Stimulated activated CD4-positive, alpha-beta T cell treated with anti-CD3 and anti-CD28 coated beads, TNF-alpha, amount 100 ng/mL, for 24 hours (primary cell): Measurements from ENCODE around the gene FHOD3.
A peak's percentile ranks its signal among the peaks of the same experiment; 100 is the strongest.

Experiments used
- DNase-seq, 3 experiments: peaks; one replicate each; pipeline ENCODE4 v3.0.0-alpha.2; 2020; ENCODE audit warnings: low read depth in 3 of 3

Gene FHOD3

DNA sequence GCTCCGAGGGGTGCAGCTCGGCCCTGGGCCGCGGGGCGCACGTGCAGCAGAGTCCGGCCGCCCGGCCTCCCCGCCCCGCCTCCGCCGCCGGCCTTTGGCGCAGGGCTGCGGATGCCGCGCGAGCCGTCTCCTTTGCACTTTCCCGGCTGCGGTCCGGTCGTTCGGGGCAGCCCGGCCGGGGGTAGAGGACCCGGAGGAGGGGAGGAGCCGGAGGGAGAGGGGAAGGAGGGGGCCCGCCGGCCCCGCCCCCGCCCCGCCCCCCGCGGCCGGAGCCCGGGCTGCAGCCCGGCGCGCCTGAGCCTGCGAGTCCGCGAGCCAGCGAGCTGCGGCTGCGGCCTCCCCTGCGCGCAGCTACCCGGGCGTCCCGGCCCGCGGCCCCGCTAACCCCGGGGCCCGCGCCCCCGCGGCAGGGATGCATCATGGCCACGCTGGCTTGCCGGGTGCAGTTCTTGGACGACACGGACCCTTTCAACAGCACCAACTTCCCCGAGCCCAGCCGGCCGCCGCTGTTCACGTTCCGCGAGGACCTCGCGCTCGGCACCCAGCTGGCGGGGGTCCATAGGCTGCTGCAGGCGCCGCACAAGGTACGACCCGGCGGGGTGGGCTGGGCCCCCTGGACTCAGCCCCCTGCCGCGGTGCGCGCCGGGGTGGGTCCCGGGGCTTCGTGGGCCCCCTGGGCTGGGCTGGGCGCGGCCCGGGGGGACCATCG lies at the start of gene FHOD3:
FHOD3 (plus strand) TSS at position 297 of the 709 bp plus-strand sequence; CDS start at position 420, 123 bp downstream.
- no peak for DNase-seq

DNA sequence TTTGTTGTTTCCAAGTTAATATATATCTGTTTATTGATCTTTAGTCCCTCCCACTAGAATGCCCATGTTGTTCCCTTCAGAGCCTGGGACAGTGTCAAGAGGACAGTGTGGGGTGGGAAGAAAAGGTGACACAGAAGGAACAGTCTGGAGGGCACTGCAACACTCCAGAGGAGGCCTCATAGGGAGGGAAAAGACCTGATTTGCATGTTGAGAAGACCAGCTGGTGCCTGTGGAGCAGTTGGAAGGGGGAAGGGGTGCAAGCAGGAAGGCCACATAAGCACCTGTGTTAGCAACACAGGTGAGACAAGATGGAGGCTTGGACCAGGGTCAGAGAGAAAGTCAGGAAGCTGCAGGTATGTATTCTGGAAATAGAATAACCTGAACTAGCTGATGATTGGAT lies 48.1 kb upstream of the FHOD3 start:
- no peak for DNase-seq

DNA sequence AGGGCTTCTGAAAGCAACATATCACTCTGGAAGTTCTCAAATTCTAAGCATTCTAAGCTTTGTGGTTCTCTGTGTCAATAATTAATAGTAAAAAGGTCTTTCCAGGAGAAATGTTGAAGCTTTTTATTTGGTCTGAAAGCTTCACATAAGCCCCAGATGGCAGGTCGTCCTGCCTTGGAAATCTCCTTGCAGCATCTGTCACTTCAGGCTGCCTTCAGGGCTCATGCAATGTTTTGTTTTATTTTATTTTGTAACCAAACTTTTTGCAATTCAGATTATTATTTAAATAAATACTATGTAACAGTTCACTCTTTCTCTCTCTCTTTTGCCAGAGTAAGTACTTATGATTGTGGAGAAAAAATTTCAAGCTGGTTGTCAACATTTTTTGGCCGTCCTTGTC lies 46.7 kb upstream of the FHOD3 start:
- no peak for DNase-seq

DNA sequence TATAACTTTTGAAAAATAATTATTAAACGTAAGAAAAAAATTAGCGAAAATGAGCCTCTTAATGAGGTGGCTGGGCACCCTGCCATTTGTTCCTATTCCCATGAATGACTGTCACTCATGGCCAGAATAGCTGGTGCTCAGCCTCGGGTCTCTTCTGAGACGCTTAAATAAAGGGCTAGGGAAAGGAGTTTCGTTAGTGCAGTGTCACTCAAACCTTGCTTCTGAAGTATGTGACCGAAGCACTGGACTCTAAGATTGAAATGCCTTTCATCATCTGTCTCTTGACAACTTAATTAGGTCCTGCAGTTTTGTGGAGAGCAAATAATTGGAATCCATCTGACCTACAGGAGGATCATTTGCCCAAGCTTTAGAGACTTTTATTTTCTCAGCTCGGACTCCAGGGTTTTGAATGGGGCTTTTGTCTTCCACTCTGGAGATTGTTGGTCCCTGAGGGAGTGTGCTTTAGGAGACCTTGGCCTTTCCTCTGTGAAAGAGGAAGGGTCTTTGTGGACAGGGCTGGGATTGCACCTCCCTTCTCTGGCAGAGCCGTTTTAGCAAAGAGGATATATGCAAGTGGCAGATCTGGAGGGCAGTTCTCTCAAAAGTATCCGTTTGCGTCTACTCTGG lies 42.3 kb upstream of the FHOD3 start:
- no peak for DNase-seq

DNA sequence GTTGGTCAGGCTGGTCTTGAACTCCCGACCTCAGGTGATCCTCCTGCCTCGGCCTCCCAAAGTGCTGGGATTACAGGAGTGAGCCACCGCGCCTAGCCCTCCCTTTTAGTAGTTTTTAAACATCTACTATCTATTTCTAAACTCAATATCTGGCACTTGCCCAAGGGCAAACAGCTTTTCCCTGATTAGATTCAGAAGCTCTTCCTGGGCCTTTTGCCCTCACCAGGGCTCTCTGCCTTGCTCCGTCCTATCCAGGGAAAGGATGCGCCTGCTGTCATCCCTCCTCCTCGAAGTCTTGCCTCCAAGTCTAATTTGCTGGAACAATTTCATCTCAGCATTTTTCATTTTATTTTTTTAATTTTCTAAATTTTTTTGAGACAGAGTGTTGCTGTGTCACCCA lies 41.4 kb upstream of the FHOD3 start:
- no peak for DNase-seq

DNA sequence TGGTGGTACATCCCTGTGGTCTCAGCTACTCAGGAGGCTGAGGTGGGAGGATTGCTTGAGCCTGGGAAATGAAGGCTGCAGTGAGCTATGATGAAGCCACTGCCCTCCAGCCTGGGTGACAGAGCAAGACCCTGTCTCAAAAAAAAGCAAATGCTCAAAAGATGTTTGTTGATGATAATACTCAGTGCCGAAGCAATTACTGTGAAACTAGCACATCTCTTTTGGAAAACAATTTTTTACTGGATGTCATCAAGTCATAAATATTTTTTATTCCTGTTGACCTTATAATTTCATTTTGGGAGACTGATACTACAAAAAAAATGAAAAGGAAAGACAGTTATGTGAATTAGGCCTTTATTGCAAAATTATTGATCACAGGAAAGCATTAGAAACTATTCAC lies 34.5 kb upstream of the FHOD3 start:
- DNase-seq, result no peak

DNA sequence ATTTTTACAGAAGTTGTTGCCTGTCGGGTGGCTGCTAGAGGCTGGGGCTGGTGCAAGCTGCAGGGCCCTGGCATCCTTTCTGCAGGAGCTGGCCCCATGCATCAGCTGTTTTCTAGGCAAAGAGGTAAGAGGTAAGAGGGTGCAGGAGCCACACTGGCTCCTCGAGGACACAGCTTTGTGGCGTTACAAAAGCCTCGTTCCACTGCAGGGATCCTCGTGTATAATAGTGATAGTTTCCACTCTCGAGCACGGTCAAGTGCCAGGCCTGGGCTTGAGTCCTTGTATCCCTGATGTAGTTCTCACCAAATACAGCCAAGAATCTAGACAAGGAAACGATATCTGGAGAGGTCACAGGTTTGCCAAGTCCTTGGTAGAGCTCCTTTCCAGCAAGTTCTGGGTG lies 33.2 kb upstream of the FHOD3 start:
- DNase-seq, result no peak

DNA sequence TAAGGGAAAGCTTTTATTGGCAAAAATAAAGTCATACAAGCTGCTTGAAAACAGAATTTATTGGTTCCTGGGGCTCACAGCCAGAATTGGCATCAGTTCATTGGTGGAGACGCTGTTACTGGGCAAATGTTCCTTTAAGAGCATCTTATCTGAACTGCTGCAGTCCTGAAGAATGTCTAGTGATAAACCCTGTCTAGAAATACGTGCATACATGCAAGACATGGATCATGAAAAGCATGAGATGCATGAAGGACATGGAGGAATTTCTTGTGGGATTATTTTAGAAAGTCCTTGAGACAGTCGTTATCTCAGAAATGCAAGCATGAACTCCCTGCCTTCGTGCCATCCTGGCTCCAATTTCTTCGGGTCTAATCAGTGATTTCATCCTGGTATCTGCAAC lies 32.5 kb upstream of the FHOD3 start:
- no peak for DNase-seq

DNA sequence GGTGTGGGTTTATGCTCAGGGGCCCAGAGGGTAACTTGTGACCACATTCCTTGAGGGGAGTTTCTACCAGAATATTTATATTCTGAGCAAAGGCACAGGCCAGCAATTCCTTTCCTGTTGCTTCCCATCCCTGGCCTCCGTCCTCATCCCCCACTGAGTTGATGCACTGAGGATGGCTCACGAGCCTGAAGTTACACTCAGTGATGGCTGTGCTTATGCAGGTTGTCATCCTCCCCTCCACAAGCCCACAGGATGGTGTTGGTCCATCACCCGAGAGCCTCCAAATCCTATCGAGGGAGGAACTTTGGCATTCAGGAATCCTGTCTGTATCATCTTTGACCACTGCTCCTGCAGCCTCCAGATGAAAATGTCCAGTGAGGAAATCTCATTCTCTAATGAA lies 28.4 kb upstream of the FHOD3 start:
- no peak for DNase-seq

DNA sequence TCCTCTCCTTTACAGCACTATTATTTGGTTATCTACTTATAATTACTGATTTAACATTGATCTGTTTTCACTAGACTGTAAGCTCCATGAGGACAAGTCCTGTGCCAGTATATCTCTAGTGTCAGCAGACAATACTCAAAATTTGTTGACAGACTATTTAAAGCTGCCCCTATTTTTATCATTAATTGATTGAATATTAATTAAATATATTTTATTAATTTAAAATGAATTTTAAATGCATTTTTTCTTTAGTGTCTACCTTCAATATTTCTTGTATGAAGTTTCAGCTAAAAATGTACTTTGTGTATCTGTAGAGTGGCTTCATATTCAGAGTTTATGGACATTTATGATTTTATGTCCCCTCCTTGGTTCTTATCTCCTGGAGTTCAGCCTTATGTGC lies 26.4 kb upstream of the FHOD3 start:
- no peak for DNase-seq

DNA sequence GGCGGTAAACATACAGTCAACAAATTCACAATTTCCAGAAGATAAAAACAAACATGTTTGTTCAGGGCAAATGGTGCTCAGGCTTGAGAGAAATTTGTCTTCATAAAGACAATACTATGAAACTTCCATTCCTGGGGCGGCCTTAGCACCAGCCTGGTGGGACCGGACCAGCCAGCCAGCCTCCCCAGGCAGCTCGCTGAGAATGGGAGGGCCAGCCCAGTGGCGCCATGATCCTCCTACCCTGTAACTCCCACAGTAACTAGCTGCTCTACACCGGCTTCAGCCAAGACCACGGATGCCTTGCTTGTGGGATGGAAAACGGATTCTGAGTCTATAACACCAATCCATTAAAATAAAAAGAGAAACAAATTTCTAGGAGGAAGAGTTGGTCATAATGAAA lies 24.2 kb upstream of the FHOD3 start:
- no peak for DNase-seq

DNA sequence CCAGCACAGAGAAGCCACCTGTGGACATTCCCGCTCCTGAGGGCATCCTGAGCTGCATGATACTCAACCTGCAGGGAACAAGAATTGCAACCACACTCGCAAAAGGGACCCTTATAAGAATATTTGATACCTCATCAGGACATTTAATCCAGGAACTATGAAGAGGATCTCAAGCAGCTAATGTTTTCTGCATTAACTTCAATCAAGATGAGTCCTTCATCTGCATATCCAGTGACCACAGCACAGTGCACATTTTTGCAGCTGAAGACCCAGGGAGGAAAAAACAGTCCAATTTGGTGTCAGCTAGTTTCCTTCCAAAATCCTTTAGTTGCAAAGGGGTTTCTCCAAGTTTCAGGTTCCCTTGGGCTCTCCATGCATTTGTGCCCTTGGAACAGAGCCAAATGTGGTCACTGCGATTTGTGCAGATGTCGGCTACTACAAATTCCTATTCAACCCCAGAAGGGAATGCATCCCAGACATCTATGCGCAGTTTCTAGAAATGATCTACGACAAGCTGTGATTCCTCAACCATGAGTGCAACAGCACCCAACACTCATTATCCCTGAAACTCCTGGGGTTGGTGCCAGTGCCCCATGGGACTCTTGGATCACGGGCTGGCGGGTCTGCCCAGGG lies 23.3 kb upstream of the FHOD3 start:
- no peak for DNase-seq

DNA sequence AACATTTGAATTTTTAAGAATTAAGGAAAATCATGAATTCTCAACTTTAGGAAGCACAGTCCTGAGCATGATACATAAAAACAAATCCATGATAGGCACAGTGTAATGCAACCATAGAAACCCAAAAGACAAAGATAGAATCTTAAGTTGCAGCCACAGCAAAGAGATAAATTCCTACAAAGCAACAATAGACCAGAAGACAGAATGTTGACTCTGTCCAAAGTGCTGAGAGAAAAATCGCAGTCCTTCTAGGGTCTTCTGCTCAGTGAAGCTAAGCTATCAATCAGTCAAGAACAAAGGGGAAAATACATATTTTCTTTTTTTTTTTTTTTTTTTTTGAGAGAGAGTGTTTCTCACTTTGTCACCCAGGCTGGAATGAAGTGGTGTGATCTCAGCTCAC lies 22.0 kb upstream of the FHOD3 start:
- no peak for DNase-seq

DNA sequence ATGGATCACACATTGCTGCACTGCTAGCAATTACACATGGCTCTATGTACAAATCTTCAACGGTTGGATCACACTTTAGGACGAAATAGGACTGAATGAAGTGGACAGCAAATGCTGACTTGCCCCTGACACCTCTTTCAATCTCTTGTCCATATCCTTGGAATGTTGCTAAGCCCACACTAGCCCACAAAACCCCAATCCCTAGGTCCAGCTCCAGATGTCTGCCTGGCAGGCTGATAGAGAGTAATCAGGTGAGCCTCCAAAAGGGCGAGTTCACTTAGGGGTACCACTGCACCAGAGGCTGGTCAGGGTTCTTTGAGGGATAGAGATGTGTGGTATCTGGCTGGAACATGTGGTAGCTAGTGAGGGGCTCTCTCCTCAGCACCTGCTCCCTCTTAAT lies 18.5 kb upstream of the FHOD3 start:
- no peak for DNase-seq

DNA sequence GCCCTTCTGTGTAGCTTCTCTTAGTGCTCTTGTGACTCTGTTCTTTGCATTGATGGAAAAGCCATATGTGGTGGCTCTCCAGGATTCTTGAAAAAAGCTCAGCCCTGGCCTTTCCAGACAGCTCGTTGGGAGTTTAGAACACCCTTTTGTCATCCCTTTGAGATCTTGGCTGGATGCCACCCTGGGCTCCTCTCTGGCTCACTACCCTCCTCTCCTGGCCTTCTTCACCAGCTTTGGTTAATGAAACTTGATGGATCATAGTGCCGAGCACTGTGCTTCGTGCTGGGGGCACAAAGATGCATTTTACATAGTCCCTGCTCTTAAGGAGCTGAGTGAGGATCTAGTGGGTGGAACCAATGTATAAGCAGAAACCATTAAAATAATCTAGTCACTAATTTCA lies 15.6 kb upstream of the FHOD3 start:
- no peak for DNase-seq

DNA sequence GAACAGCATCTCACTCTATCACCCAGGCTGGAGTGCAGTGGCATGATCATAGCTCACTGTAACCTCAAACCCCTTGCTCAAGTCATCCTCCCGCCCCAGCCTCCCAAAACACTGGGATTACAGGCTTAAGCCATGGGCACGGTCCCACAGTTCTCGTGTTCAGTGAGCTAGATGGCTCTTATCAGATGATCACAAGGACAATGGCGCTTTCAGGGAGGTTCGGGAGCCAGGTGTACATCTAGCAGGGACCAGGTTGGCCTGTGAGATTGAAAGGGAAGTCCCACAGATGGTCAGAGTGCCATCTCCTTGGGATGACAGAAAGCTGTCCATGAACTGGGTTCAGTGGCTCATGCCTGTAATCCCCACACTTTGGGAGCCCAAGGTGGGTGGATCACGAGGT lies 14.1 kb upstream of the FHOD3 start:
- no peak for DNase-seq

DNA sequence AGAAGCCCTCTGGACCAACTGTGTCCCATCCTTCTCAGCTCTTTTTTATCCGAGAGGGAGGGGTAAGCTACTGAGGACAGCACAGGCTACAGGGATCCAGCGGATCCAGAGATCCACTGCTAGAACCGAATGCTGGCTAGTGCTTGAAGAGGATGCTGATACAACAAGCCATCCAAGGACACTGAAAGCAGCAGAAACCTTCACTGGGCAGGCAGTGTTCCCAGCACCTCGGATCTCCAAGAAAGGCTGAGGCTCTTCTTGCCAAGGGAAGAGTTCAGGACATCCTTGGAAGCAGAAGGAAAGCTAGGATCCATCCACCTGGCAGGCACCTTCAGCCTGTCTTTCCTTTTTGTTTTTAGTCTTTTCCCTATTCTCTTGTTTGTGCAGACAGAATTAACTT lies 13.2 kb upstream of the FHOD3 start:
- DNase-seq, result no peak

DNA sequence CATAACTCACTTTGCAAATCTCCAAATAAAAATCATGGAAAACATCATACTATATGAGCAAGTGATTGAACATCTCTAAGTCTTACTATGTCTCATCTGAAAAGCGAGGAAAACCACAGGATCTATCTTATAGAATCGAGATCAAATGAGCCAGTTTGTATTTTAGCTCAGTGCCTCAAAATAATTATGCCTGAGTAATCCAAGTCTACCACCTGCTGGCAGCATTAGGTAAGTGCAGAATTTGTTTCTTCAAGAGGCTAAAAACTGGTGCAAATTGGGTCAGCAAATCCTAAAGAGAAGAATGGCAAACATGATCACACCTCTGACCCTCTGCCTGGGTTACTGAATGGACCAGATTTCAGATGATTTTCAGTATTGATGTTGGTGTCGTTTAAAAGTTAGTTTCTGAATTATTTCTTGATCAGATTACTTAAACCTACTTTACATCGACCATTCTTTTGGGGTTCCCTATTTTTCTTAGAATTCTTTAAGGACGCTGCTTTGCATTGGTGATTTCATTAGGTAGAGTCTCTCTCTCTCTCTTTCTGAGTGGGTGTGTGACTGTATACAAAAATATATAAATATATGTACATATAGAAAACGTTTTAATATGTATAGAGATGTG lies 12.7 kb upstream of the FHOD3 start:
- peak in 2 of 3 experiments; percentile 15 to 30 for DNase-seq

DNA sequence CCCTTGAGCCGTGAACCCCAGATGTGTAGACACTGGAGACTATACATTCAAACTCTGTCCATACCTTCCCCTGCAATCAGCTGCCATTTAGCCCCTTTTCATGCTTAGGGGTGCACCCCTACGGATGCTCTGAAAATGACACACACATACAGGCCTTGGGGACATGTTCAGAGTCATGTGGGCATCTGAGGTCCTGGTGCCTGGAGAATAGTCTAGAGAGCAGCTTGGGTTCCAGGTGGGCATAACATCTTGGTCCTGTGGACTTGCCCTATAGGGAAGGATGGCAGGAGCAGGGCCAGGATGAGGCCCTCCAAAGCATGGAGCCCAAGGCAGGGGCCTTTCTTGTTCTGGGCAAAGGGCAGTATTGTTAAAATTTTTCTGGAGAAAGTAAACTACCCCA lies 9.9 kb upstream of the FHOD3 start:
- no peak for DNase-seq

DNA sequence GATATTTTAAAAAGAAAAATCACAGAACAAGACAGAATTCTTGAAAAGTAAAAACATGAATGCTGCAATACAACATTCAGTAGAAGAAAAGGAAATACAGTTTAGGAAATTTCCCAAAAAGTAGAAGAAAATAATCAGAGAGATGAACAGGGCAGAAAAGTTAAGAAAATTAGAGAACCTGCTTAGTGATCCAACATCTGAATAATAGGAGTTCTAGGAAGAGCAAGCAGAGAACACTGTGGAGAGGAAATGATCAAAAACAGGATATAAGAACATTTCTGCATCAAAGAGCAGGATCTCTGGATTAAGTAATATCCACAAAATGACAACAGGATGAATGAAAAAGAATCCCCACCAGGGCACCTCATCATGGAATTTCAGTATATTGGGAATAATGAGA lies 8.8 kb upstream of the FHOD3 start:
- DNase-seq, result no peak

DNA sequence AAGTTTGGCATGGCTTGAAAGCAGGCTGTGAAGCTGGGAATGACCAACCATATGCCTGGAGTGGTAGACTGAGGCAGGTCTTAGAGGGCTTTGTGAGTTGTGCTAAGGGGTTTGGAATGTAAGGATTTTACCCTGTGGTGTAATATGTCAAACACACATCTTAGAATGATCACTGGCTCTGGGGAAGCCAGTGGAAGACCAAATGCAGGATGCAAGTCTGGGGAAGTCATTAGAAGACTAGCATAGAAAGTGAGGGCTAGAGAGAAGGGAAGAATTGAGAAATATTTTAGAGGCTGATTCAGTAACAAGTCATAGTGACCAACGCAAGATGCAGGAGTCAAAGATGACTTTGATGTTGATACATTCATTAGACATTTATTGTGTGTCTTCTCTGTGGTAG lies 3.5 kb upstream of the FHOD3 start:
- DNase-seq, result no peak

DNA sequence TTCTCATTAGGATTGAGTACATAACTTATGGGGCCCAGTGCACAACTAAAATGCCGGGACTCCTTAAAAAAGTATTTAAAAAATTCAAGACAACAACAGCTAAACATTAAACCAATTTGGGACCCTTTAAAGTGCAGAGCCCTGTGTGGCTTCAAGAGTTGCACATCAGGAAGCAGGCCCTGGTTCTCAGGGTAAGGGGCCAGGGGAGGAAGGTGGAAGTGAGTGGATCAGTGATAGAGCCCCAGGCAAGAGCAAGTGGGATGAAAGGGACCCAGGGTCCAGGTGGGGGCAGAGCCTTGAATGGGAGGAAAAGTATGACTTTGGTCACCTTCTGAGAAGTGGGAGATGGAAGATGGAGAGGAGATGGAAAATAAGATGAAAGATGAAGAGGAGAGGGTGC lies 2.3 kb upstream of the FHOD3 start:
- no peak for DNase-seq

DNA sequence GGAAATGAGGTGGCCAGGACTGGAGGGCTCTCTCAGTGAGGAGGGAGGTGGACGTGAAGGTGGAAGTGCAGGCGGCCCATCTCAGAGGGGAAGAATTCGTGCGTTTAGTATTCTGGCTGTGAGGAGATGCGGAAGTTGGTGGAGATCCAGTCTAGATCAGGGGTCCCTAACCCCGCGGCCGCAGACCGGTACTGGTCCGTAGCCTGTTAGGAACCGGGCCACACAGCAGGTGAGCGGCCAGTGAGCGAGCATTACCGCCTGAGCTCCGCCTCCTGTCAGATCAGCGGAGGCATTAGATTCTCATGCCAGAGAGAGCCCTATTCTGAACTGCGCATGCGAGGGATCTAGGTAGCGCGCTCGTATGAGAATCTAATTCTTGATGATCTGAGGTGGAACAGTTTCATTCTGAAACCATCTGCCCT lies 1.6 kb upstream of the FHOD3 start:
- no peak for DNase-seq
